GM12891 (cell line): ENCODE measurements around the gene SLC34A1.

Source experiments
- DNase-seq: peaks from one replicate; pipeline ENCODE4 v3.0.0; 2011; ENCODE audit warnings: low spot score; ENCODE audit not compliant: insufficient read length
- FAIRE-seq: peaks from 2 replicates; lab custom pipeline; 2011; peaks lifted over from hg19 to GRCh38; lab: Jason Lieb, UNC
- PAX5 ChIP-seq: IDR thresholded peaks from 2 replicates; pipeline ENCODE4 v1.6.1; 2011; ENCODE audit warnings: low read length, moderate library complexity, mild to moderate bottlenecking; ENCODE audit not compliant: insufficient read depth, severe bottlenecking
- POLR2A ChIP-seq: IDR thresholded peaks from 2 replicates; pipeline ENCODE4 v1.6.1; 2011; ENCODE audit warnings: low read depth, low read length, control low read depth
- POLR2AphosphoS5 ChIP-seq: IDR thresholded peaks from 2 replicates; pipeline ENCODE4 v1.6.1; 2011; ENCODE audit warnings: low read depth, low read length, control low read depth
- POU2F2 ChIP-seq: IDR thresholded peaks from 2 replicates; pipeline ENCODE4 v1.6.1; 2011; ENCODE audit warnings: low read depth, mild to moderate bottlenecking, control low read depth, low read length, moderate library complexity
- SPI1 ChIP-seq: IDR thresholded peaks from 2 replicates; pipeline ENCODE4 v1.6.1; 2011; ENCODE audit warnings: low read depth, low read length, control low read depth
- TAF1 ChIP-seq: IDR thresholded peaks from 2 replicates; pipeline ENCODE4 v1.6.1; 2011; ENCODE audit warnings: low read depth, low read length, control low read depth

SLC34A1 gene

DNA sequence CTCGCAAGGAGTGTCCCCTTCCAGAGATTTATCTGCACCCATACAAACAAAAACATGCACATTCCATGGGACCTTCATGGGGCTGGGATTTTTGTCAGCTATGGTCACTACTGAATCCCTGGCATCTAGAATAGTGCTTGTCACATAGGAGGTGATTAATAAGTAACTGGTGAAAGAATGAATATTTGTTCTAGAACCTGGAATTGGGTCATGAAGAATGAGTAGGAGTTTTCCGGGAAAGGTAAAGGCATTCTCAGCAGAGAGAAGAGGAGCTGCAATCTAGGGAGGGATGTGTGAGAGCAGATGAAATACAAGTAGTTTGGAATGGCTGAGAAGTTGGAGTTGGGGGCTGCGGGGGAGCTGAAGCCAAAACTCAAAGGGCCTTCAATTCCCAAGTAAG lies 30.0 kb upstream of the SLC34A1 start:
- TF ChIP-seq POLR2A, result no peak
- TF ChIP-seq POLR2AphosphoS5, result no peak
- no peak for TF ChIP-seq SPI1
- no peak for TF ChIP-seq PAX5
- TF ChIP-seq TAF1, result no peak
- no peak for TF ChIP-seq POU2F2
- no peak for FAIRE-seq
- DNase-seq, result no peak

DNA sequence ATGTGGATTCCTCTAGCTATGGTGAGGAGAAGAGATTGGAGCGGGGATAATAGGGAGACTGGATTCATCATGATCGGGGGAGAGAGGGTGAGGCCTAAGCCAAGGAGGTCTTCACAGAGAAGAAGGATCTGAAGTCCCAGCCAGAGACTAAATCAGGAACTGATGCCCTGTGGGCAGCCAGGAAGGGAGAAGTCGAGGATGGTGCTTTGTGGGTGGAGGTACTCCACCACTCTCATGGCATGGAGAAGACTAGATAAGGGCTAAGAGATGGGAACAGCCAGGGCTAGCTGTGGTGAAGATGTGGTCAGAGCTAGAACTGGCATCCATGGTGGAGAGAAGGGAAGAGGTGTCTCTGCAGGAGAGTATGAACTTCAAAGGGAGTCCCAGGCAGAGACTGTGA lies 29.5 kb upstream of the SLC34A1 start:
- no peak for FAIRE-seq
- TF ChIP-seq TAF1, result no peak
- no peak for TF ChIP-seq POLR2AphosphoS5
- no peak for TF ChIP-seq POLR2A
- no peak for TF ChIP-seq SPI1
- no peak for TF ChIP-seq POU2F2
- TF ChIP-seq PAX5, result no peak
- DNase-seq, result no peak

DNA sequence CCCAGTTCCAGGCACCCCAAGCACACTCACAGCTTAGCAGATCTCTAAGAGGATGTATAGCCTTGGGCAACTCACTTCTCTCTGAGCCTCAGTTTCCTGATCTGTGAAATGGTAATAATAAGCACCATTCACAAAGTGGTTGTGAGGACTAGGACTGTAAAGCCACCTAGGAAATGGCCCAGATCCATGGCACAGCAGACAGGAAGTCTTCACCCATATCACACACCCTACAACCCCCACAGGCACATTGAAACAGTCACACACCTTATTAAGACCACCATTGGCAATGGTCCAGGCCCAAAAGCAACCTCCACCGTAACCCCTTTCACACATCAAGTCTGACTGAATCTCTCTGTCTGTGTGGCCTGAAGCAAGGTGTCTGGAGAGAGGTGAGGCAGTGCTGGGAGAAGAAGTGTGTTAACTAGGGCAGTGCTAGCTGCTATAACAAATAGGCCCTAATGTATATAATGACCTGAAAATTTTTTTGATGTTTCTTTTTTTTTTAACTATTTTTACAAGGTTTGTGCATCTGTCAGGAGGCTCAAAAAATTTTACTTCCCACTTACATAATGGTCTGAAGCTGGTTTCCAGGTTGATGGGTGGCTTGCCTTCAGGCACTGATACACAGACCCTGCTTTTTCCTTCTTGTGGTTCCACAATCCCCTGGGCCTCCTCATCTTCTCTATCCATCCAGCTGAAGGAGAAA lies 28.9 kb upstream of the SLC34A1 start:
- no peak for TF ChIP-seq POLR2A
- TF ChIP-seq PAX5, result no peak
- TF ChIP-seq POLR2AphosphoS5, result no peak
- TF ChIP-seq SPI1, result no peak
- no peak for TF ChIP-seq TAF1
- TF ChIP-seq POU2F2, result no peak
- no peak for FAIRE-seq
- no peak for DNase-seq

DNA sequence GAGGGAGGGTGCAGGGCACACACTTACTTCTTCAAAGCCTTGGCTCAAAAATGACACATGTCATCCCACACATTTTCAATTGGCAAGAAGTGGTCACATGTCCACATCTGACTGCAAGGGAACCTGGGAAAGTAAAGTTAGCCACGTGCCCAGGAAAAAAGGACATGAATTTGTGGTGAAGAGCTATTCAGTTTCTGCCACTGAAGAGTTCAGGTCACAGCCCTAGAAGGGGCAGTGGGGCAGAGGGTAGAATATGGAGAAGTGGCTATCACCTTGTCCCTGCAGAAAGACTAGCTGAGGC lies 28.4 kb upstream of the SLC34A1 start:
- TF ChIP-seq POLR2AphosphoS5 (no peak), SPI1 (no peak), POU2F2 (no peak), PAX5 (no peak), TAF1 (no peak)
- FAIRE-seq (peak; percentile 13), DNase-seq (no peak)

DNA sequence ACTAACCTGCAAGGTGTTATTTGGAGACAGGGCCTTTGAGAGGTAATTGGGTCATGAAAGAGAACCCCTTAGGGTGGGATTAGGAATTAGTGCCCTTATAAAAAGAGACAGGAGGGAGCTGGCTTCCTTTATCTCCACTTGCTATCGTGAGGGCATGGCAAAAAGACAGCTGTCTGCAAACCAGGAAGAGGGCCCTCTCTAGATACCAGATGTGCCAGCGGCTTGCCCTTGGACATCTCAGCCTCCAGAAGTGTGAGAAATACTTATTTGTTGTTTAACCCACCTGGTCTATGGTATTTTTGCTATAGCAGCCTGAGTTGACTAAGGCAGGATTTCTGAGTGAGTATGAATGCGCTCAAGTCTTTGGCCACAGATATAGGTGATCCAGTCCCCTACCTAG lies 27.5 kb upstream of the SLC34A1 start:
- no peak for DNase-seq
- FAIRE-seq, result no peak
- TF ChIP-seq POU2F2 (no peak), TAF1 (no peak), PAX5 (no peak), POLR2A (no peak), POLR2AphosphoS5 (no peak), SPI1 (no peak)

DNA sequence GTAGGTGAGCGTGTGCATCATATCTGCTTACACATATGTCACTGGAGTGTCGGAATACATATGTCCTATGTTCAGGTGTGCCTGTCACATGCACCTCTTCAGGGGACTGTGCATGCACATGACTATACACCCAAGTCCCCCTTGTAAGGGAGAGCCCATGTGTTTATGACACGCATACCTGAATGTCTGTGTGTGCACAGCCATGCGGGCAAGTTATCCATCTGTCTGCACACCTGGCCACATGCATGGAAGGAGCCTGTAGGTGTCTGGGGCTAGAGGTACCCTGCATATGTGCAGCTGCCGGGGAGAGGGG lies 27.1 kb upstream of the SLC34A1 start:
- no peak for FAIRE-seq

DNA sequence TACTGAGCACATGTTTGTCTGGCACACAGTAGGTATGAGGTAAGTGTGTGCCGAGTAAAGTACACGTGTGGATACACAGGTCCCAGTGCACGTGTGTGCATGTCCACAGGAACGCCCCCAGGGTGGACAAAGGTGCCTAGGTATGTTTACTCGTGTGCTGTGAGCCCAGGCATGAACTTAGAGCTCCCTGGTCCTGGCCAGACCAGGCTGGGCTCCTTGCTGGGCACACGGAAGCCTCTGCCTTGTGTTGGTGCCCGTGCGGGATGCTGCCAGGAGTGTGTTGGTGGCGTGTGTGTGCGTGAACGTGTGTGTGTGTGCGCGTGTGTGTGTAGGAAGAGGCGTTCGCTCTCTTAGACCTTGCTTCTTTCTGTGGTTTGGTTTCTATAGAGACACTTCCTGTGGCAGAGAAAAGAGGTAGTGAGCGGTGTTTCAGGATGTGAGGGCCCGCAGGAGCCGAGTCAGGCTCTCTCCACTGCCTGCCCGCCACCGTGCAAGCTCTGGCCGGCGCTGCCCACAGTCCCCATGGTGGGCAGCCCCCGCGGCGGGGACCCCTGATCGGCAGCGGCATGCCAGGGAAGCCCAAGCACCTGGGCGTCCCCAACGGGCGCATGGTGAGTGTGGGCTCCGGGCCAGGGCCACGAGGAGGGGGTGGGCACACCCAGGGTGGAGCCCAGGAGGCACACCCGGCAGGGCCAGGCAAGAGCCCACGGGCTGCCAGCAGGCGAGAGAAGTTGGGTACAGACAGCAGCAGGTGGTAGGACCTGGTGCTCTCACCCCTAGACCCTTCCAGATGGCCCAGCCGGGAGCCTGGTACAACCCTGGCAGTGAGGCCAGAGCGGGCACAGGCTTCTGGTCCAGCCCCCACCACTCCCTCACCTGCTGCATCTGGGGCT lies 26.5 kb upstream of the SLC34A1 start, which contains the start of gene RGS14:
TSS of gene RGS14 (plus strand) at position 466 of the 893 bp plus-strand sequence. CDS start at position 567, 101 bp downstream.
- peak; percentile 87 for DNase-seq
- TF ChIP-seq PAX5 (no peak), POLR2A (peak; percentile 80), POLR2AphosphoS5 (peak; percentile 71), SPI1 (peak; percentile 96), POU2F2 (no peak), TAF1 (0 out of 2 replicates have a peak, but pooled peaks have one; percentile 33)
- FAIRE-seq, result peak; percentile 99

More for the DNA sequence above, 27.1 kb upstream of the SLC34A1 start:
- no peak for DNase-seq
- TF ChIP-seq POLR2AphosphoS5, result no peak
- TF ChIP-seq POLR2A, result no peak
- TF ChIP-seq SPI1, result no peak
- TF ChIP-seq TAF1, result no peak
- no peak for TF ChIP-seq POU2F2
- TF ChIP-seq PAX5, result no peak

DNA sequence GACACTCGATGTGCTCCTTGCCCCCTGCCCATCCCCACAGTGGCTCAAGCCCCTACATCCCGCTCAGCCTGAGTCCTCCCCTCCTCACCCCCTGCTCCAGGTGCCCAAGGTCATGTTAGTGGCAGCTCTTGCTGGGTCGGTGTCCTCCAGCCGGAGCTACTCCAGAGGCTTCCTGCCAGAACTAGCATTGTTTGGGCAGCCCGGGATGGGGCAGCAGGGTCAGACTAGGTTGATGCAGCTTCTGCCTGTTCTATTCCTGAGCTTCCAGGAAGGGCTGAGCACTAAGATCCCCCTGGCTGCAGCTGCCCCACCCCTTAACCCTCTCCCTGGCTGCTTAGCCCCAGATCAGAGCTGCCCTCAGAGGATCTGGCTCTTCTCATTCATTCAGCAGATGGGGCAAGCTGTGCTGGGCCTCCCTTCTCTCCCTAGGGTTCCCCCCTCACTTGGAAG lies 25.8 kb upstream of the SLC34A1 start:
- no peak for DNase-seq
- no peak for FAIRE-seq
- no peak for TF ChIP-seq POLR2AphosphoS5
- no peak for TF ChIP-seq SPI1
- TF ChIP-seq POU2F2, result no peak
- no peak for TF ChIP-seq POLR2A
- no peak for TF ChIP-seq PAX5
- TF ChIP-seq TAF1, result no peak

DNA sequence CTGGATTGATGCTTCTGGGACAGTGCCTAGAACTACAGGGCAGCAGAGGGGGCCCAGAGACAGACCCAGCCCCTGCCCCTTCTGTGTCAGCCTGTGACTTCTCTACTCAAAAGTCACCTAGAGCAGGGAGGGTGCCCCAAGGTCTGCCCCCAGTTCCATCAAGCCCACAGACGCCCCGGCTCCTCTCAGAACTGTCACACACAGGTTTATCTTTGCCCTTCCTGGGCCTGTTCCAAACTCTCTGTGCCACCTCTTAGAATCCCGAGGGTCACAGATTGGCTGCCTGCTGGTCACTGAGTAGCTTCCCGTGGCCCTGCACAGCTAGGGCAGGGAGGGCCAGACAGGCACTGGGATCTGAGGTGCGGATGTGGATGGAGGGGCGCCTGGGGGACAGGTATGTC lies 24.8 kb upstream of the SLC34A1 start:
- TF ChIP-seq POLR2AphosphoS5 (no peak), POLR2A (no peak), PAX5 (no peak), POU2F2 (no peak), TAF1 (no peak), SPI1 (no peak)
- DNase-seq, result no peak
- FAIRE-seq, result no peak
